Astrocyte (in vitro differentiated cells and primary cell): ENCODE measurements around the gene MSX1. TPM values are rescaled to one million over a fixed set of nuclear protein-coding genes. Genes with fewer than 3 reads are reported as not detected.

Experiments used
- DNase-seq: peaks from one replicate; pipeline ENCODE4 v3.0.0-alpha.2; 2010; ENCODE audit warnings: low read depth
- FAIRE-seq: peaks from 2 replicates; lab custom pipeline; 2011; peaks lifted over from hg19 to GRCh38; lab: Jason Lieb, UNC
- H2AFZ ChIP-seq: 2 replicates; pipeline ENCODE4 v1.6.0; 2012; ENCODE audit warnings: low read depth, low read length, inconsistent platforms
- H3K27ac ChIP-seq: 2 replicates; pipeline ENCODE4 v1.5.1; 2011; ENCODE audit warnings: low read depth, low read length, inconsistent platforms
- H3K27me3 ChIP-seq: 2 replicates; pipeline ENCODE4 v1.6.0; 2011; ENCODE audit warnings: low read length, inconsistent platforms; ENCODE audit not compliant: insufficient read depth
- H3K36me3 ChIP-seq: 2 replicates; pipeline ENCODE4 v1.5.1; 2011; ENCODE audit warnings: low read length, inconsistent platforms; ENCODE audit not compliant: insufficient read depth
- H3K4me1 ChIP-seq: 2 replicates; pipeline ENCODE4 v1.5.1; 2011; ENCODE audit warnings: low read length, inconsistent platforms; ENCODE audit not compliant: insufficient read depth
- H3K4me2 ChIP-seq: 2 replicates; pipeline ENCODE4 v1.6.0; 2012; ENCODE audit warnings: low read length, inconsistent platforms
- H3K4me3 ChIP-seq: 2 replicates; pipeline ENCODE4 v1.5.1; 2011; ENCODE audit warnings: low read depth, mild to moderate bottlenecking, low read length, inconsistent platforms; ENCODE audit not compliant: insufficient read depth
- H3K79me2 ChIP-seq: 2 replicates; pipeline ENCODE4 v1.6.0; 2012; ENCODE audit warnings: mild to moderate bottlenecking, low read length, inconsistent platforms; ENCODE audit not compliant: insufficient read depth
- H3K9ac ChIP-seq: 2 replicates; pipeline ENCODE4 v1.6.0; 2012; ENCODE audit warnings: mild to moderate bottlenecking, low read length, inconsistent platforms
- H3K9me3 ChIP-seq: 2 replicates; pipeline ENCODE4 v1.5.1; 2012; ENCODE audit warnings: low read depth, mild to moderate bottlenecking, low read length, inconsistent platforms; ENCODE audit not compliant: insufficient read depth
- H4K20me1 ChIP-seq: 2 replicates; pipeline ENCODE4 v1.6.0; 2012; ENCODE audit warnings: low read length, inconsistent platforms; ENCODE audit not compliant: insufficient read depth
- H3K27ac Mint-ChIP-seq: one replicate; pipeline ENCODE4 v1.8.0; 2021; ENCODE audit warnings: mild to moderate bottlenecking, mixed read lengths; ENCODE audit not compliant: unreplicated experiment
- H3K27me3 Mint-ChIP-seq: one replicate; pipeline ENCODE4 v1.8.0; 2021; ENCODE audit warnings: low read depth, mixed read lengths; ENCODE audit not compliant: unreplicated experiment
- H3K36me3 Mint-ChIP-seq: one replicate; pipeline ENCODE4 v1.8.0; 2021; ENCODE audit warnings: low read depth, mixed read lengths; ENCODE audit not compliant: unreplicated experiment
- H3K4me1 Mint-ChIP-seq: one replicate; pipeline ENCODE4 v1.8.0; 2021; ENCODE audit warnings: low read depth, mixed read lengths; ENCODE audit not compliant: unreplicated experiment
- H3K4me3 Mint-ChIP-seq: one replicate; pipeline ENCODE4 v1.8.0; 2021; ENCODE audit warnings: mild to moderate bottlenecking, moderate library complexity, mixed read lengths; ENCODE audit not compliant: unreplicated experiment
- H3K9me3 Mint-ChIP-seq: one replicate; pipeline ENCODE4 v1.8.0; 2021; ENCODE audit warnings: mild to moderate bottlenecking, mixed read lengths; ENCODE audit not compliant: unreplicated experiment
- CTCF ChIP-seq: IDR thresholded peaks from 2 replicates; pipeline ENCODE4 v1.5.1; 2011; ENCODE audit warnings: low read depth, mild to moderate bottlenecking, inconsistent platforms, low read length, moderate library complexity; ENCODE audit not compliant: insufficient read depth
- EZH2 ChIP-seq: IDR thresholded peaks from 2 replicates; pipeline ENCODE4 v1.6.1; 2012; ENCODE audit warnings: mild to moderate bottlenecking, low read length, inconsistent platforms; ENCODE audit not compliant: insufficient read depth
- total RNA-seq: library from RNA; stranded (reverse); gene quantifications from 2 replicates; pipeline ENCODE4 v1.2.1, GENCODE V29; 2021

MSX1 gene
- total RNA-seq, 1 donor from 2014 or later = 0.91 TPM

GRCh38 chr4:4861390-4862018 lies 2.0 kb downstream of the MSX1 start:
- peaks cover 3% of the 10 kb centered on the region for H3K9me3 ChIP-seq
- H3K4me2 ChIP-seq = peak overlapping the region; percentile 91
- H4K20me1 ChIP-seq = peaks cover 27% of the 10 kb centered on the region
- TF ChIP-seq EZH2 (no peak), CTCF (no peak)
- Mint-ChIP-seq H3K4me3 (no peak overlapping the region), H3K4me1 (peaks cover 3% of the 10 kb centered on the region), H3K9me3 (peaks cover 24% of the 10 kb centered on the region), H3K27me3 (peaks cover 78% of the 10 kb centered on the region), H3K27ac (peak overlapping the region; percentile 47), H3K36me3 (peaks cover 5% of the 10 kb centered on the region)
- peak overlapping the region; percentile 80 for H3K4me3 ChIP-seq
- no peaks in the 10 kb centered on the region for H3K36me3 ChIP-seq
- peaks cover 5% of the 10 kb centered on the region for H3K79me2 ChIP-seq
- DNase-seq (no peak), FAIRE-seq (no peak)
- peaks cover 69% of the 10 kb centered on the region for H3K27me3 ChIP-seq
- H3K9ac ChIP-seq = peak overlapping the region; percentile 81
- H3K4me1 ChIP-seq = peaks cover 19% of the 10 kb centered on the region
- H2AFZ ChIP-seq = peak overlapping the region; percentile 58
- H3K27ac ChIP-seq = no peak overlapping the region

GRCh38 chr4:4862071-4862551 lies 2.6 kb downstream of the MSX1 start:
- peaks cover 5% of the 10 kb centered on the region for H3K36me3 Mint-ChIP-seq
- H3K9me3 Mint-ChIP-seq = peaks cover 24% of the 10 kb centered on the region
- no peak overlapping the region for H3K4me3 ChIP-seq
- no peak overlapping the region for H3K4me3 Mint-ChIP-seq
- no peaks in the 10 kb centered on the region for H3K36me3 ChIP-seq
- H3K27me3 ChIP-seq = peaks cover 72% of the 10 kb centered on the region
- peaks cover 27% of the 10 kb centered on the region for H4K20me1 ChIP-seq
- TF ChIP-seq EZH2 (peak; percentile 12), CTCF (no peak)
- peak overlapping the region; percentile 72 for H3K27ac Mint-ChIP-seq
- no peak overlapping the region for H2AFZ ChIP-seq
- peak overlapping the region; percentile 91 for H3K4me2 ChIP-seq
- H3K4me1 ChIP-seq = peaks cover 21% of the 10 kb centered on the region
- H3K4me1 Mint-ChIP-seq = peaks cover 3% of the 10 kb centered on the region
- H3K27ac ChIP-seq = no peak overlapping the region
- no peak overlapping the region for H3K9ac ChIP-seq
- FAIRE-seq = no peak
- H3K79me2 ChIP-seq = peaks cover 5% of the 10 kb centered on the region
- peaks cover 3% of the 10 kb centered on the region for H3K9me3 ChIP-seq
- no peak for DNase-seq
- peaks cover 80% of the 10 kb centered on the region for H3K27me3 Mint-ChIP-seq
